Activated CD4-positive, alpha-beta T cell treated with anti-CD3 and anti-CD28 coated beads, Interleukin-10, Interleukin-2, amounts not matched to agents 100 ng/mL and 50 ng/mL, durations not matched to agents 16 hours and 8 hours (primary cell): Measurements from ENCODE around the gene KLRK1.
"Not testable (repeated sequence)": the region's sequence is repeated elsewhere in the genome, so short reads cannot be mapped to it uniquely, and the experiment has no call there.

Experiments used
- DNase-seq: peaks from one replicate; pipeline ENCODE4 v3.0.0-alpha.2; 2020

KLRK1 gene

DNA sequence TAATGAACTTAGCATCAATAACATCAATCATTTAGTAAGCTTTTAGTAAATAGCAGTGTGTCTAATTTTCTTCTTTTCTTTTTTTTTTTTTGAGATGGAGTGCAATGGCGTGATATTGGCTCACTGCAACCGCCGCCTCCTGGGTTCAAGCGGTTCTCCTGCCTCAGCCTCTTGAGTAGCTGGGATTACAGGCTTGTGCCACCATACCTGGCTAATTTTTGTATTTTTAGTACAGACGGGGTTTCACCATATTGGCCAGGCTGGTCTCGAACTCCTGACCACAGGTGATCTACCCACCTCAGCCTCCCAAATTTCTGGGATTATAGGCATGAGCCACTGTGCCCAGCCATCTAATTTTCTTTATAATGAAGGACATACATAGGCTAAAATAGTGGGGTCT, 2.3 kb downstream of the KLRK1 start:
- DNase-seq = not testable (repeated sequence)

DNA sequence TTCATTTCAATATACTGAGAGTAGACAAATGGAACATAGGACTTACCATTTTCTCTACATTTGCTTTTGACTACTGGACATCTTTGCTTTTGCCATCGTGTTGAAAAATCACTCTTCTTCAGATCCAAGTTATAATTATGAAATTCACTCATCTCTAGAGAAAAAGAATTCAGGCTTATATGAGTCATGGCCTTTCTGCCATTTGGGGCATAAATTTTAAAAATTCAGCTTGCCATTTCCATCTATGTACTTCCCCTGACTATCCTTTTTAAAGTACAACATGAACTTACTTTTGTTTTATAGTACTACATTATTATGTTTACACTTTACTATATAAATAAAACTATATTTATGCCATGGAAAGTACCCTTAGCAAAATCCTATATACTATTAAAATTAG, 3.0 kb downstream of the KLRK1 start:
- DNase-seq = no peak

DNA sequence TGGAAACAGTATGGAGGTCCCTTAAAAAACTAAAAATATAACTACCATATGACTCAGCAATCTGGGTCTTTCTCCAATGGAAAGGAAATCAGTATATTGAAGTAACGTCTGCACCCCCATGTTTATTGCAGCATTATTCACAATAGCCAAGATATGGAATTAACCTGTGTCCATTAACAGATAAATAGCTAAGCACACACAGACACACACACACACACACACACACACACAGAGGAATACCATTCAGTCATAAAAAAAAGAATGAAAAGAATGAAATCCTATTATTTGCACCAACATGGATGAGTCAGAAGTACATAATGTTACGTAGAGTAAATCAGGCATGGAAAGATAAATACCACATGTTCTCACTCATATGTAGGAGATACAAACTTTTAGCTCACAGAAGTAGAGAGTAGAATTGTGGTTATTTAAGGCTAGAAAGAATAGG, 4.7 kb downstream of the KLRK1 start:
- no peak for DNase-seq

DNA sequence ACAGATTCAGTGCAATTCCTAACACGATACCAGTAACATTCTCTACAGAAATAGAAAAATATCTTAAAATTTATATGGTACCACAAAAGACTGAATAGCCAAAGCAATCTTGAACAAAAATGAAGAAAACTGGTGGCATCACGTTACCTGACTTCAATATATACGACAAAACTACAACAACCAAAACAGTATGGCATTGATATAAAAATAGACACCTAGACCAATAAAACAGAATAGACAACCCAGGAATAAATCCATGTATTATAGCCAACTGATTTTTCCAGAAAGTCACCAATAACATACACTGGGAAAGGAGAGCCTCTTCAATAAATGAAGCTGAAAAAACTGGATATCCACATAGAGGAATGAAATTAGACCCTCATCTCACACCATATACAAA, 5.7 kb downstream of the KLRK1 start:
- no peak for DNase-seq

DNA sequence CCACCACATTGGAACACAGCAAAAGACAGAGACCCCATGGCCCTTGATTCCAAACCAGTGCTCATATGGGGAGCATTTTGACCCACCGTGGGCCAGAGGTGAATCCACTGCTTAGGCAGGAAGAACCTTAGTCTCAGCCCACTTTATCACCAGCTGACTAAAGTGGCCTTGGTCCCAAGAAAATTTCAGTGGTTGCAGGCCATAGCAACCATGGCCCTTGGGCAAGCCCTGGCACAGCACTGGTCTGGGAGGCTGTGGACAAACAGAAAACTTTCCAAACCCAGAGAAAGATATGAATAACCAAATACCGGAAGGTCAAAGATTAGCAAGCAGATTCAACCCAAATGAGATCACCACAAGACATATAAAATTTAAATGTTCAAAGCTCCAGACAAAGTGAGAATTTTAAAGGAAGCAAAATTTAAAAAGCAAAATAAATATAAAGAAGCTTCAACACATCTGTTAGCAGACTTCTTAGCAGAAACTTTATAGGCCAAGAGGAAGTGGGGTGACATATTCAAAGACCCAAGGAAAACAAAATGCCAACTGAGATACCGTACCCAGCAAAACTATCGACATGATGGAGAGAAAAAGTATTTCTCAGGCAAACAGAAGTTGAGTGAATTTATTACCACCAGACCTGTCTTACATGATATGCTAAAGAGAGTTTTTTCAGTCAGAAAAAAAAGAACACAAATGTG, 7.8 kb downstream of the KLRK1 start:
- no peak for DNase-seq

DNA sequence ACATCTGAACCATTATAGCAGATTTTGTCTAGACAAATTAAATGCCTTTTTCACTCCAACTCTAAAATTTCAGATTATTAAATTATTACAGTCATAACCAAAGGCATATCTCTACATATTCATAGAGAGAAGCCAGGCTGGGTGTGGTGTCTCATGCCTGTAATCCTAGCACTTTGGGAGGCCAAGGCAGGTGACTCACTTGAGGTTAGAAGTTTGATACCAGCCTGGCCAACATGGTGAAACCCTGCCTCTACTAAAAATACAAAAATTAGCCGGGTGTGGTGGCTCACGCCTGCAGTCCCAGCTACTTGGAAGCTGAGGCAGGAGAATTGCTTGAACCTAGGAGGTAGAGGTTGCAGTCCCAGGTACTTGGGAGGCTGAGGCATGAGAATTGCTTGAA, 11.1 kb downstream of the KLRK1 start:
- not testable (repeated sequence) for DNase-seq

DNA sequence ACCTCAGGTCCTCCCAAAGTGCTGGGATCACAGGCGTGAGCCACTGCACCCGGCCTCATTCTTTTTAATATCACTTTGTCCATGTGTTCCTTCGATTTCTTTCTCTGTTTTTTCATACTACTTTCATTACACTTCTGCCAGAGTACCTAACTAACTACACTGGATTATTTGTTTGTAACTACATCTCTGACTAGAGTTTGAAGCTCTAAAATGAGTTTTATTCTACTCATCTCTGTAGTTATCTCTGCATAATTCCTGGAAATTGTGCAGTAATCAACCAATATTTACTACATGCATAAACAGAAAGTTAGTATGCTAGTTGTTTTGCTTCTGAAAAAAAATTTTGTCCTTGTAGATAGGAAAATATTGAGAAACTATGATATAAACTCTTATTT, 15.2 kb downstream of the KLRK1 start:
- DNase-seq = no peak

DNA sequence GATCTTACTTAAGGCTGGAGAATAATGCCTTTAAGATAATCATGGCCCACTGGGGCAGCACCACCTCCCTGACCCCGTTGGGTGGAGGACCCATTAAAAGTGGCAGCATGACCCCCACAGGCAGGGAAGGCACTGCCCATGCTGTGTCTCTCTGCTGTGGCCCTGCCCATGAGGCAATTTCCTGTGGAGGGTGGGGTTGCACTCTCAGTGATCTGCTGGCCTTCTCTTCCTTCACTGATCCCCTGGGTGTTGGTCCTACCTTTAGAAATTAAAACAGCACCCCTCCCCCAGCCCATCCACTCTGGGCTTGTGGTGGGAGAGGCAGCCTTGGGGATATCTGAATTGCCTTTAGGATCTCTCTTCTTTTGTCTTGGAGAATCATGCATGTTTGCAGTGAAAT, 17.3 kb downstream of the KLRK1 start:
- no peak for DNase-seq

DNA sequence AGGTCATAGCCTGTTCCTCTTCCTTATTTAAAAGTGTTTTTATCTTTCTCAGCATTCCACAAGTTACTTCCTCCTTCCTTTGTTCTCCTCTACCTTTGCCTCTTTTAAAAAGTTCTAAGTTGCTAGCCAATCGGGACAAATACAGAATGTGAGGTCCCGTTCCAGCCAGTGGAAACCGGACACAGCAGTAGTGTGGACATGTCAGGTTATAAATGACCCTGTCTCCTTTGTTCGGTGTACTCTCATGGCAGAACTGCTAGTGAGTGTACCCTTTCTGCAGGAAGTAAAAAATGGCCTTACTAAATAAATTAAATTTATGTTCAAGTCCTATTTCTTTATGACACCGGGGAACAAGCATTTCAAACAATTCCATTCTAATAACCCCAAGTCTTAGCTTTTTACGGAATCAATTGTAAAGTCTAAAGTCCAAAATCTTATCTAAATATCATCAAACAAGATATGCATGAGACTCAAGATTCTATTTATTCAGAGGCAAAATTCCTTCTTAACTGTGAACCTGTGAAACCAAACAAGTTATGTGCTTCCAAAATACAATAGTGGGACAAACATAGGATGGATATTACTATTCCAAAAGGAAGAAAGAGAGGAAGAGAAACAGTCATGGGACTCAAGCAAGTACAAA, 17.8 kb downstream of the KLRK1 start:
- not testable (repeated sequence) for DNase-seq

DNA sequence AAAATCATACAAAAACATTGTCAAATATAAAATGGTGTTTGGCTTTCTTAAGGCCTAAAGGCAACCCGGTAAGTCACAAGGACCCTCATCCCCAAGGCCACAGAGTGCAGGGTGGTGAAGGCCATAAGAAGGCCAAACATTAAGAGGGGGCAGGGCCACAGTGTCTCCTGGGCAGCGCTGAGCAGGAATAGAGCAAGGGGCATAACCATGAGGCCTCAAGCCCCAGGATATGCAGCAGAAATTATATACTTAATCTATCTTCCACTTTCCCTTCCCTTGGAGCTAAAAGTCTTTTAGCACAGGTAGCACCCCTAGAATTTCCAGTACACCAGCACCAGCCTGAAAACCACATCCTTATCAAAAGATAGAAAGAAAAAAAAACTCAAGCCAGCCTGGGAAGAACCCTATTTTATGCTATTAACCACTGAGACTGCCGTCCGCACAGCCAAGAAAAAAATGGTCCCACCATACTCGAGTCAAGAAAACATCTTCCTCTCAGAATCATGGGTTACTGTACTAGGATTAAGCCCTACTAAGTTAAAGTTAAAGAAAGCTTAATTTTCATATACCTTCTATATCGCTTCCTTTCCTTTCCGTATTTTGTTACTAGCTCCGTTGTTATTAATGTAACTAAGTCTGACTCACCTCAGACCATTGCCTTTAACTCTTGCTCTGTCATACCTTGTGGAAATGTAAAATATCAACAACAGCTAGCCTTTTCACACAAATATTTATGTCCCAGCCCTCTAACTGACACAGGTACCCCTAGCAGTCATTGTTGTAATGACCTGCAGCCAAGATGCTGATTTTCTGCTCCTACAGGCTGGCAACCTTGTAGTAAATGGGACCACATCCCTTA, 20.1 kb downstream of the KLRK1 start:
- DNase-seq = no peak

DNA sequence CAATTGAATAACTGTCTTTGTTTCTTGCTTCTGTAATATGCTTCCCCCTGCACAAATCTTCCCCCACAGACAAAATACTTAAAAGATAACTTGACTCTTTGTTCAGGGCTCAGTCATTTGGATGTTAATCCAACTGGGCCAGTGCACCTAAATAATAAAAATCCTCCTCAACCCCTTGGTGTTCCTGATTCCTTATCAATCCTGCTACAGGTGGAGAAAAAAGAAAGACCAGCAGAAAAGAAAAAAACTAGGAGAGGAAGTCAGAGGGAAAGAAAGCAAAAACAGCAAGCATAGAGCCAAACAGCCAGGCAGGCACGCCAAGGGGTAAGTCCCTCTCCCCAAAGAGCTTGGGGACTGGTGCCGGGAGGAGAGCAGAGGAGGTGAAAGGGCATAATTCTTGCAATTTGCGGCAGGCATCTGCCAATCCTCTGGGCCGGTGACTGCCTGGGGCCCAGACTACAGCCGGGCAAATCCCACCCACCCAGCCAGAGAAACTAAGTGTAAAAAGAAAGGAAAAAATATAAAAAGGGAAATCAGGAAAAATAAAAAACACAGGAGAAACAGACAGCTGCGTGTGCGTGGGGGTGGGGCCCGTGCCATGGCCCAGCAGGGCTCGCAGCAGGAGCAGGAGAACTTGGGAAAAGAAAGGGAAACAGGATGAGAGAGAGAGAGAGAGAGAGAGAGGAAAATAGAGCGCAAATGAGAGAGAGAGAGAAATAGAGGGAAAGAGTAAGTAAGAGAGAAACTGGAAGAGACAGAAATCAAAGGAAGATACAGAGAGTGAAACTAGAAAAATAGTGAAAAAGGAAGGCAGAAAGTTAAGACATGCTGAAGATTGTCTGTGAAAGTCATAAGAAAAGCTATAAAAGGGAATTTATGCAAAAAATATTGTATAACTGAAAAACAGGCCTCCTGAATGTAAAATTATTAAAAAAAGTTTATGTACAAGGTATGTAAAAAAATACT, 21.4 kb downstream of the KLRK1 start:
- DNase-seq = no peak

DNA sequence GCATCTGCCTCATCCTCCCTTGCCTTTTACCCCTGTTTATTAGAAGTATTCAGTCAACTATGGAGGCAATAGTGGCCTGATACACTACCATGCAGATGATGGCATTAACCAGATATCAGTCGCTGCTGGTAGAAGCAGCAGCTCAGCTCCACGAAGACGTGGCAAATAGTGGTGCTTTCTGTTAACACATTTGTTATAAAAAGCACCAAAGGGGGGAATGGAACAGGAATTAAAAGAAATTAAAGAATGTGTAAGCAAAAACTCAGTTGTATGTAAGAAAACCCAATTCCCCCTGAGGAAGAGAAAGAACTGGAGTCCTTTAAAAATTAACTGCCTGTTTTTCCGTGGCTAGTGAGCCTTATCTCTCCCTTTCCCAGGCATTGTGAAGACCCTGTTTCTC, 22.1 kb downstream of the KLRK1 start:
- not testable (repeated sequence) for DNase-seq

DNA sequence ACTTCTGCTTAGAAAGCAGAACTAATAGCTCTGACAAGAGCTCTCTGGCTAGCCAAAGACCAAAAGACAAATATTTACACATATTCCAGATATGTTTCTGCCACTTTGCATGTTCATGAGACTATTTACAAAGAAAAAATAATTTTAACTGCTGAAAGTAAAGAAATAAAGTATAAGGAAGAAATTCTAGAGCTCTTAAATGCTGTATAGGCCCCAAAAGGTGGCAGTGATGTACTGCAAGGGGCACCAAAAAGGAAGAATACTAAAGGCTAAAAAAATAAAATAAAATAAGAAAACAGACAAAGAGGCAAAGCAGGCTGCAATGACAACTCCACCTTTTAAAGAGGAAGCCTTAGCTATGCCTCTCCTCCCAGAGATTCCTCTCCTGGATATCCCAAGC, 23.0 kb downstream of the KLRK1 start:
- DNase-seq = no peak

DNA sequence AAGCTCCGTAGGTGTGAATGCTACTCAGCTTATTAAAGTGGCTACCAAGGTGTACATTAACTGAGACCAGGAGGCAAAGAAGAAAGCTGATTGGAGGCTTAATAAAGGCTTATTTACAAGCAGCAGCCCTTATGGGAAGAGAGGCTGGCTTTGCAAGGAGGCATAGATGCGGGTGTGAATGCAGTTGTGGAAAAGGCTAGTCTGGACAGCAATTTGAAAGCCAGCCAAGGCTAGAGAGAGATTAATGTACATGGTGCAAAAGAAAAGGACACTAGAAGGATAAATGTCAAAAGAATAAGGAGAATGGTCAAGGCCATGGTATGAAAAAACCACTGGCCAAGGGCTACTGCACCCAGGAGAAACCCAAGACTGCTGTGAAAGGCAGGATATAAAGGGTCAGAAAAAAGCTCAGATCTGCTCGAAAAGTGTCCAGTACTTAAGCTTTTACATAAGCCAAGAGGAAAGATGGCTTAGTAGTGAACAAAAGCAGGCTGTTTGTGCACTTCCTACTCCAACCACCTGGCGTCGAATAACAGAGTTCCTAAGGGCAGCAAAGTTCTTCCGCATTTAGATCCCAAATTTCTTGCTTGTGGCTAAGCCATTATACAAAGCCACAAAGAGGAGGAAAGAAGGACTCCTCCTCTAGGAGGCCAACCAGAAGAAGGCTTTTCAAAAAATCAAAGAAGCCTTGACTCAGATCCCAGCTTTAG, 24.0 kb downstream of the KLRK1 start:
- no peak for DNase-seq

DNA sequence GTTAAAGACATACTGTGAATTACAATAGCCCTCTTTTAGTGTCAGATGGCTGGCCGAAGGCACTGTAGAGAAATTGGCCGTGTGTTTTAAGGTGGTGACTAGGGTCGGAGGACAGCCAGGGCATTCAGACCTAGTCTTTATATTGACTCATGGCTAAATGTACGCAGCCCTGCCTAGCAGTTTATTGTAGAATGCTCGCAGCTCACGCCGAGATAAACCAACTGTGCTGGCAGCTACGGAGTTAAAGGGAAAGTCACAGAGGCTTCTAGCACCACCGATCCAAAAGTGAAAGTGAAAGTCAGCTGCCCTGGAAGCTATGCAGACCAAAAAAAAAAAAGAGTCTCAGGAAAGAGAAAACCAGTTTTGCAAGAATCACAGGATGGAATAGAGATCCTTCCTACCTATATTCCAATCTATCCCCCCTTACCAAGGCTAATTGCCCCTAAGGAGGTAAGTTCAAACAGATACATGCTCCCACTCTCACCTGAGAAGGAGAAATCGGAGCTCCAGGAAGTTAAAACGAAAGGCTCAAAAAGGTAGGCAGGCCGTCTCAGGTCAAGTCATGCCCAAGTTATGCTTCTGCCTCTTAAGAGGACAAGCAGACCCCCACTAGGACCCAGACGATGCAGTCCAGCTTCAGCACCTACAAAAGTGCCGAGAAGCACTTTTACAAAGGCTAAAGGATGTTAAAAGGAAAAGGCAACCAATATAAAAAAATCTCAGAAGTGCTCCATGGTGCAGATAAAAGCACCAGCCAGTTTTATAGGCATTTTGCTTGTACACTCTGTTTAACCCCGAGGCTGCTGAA, 24.8 kb downstream of the KLRK1 start:
- peak; percentile 69 for DNase-seq

DNA sequence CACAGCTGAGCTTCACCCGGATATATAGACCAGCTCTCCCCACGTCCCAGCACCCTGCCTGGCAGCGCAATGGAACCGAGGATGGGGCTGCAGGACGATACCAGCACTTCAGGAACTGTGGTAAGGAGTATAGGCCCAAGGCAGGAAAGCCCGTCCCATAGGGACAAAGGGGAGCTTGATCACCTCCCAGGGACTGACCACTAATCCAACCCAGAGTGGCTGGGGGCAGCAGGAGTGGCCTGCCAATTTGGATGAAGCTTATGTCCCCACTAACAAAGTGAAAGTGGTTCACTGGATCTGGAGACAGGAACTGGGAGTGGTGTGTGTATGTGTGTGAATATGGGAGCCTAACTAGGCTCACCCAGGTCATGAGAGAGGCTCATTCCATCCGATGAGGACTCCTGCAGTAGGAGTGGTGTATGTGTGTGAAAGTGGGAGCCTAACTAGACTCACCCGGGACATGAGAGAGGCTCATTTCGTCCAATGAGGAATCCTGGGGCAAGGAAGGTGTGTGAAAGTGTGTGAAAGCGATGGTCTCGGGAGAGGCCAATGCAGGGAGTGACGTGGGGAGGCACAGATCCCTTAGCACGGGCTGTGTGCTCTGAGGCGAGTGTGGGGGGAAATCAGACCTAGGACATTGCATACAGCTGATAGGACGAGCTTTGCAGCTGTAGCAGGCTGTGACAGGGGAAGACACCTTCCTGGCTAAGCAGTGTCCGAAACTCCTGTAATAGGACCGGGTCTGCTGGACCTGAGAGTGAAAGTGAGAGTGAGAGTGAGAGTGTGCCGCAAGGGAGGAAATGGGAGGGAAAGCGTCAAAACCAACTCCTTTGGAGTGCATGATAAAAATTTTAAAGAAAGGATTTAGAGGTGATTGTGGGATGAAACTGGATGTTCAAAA, 25.7 kb downstream of the KLRK1 start:
- DNase-seq = peak; percentile 48

DNA sequence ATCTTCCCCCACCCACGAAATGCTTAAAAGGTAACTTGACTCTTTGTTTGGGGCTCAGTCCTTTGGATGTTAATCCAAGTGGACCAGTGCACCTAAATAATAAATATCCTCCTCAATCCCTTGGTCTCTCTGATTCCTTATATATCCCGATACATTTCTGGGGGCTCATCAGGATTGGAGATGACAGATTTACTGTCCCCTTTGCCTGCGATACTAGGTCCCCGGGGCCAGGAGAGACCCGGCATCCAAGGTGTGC, 26.3 kb downstream of the KLRK1 start:
- no peak for DNase-seq

DNA sequence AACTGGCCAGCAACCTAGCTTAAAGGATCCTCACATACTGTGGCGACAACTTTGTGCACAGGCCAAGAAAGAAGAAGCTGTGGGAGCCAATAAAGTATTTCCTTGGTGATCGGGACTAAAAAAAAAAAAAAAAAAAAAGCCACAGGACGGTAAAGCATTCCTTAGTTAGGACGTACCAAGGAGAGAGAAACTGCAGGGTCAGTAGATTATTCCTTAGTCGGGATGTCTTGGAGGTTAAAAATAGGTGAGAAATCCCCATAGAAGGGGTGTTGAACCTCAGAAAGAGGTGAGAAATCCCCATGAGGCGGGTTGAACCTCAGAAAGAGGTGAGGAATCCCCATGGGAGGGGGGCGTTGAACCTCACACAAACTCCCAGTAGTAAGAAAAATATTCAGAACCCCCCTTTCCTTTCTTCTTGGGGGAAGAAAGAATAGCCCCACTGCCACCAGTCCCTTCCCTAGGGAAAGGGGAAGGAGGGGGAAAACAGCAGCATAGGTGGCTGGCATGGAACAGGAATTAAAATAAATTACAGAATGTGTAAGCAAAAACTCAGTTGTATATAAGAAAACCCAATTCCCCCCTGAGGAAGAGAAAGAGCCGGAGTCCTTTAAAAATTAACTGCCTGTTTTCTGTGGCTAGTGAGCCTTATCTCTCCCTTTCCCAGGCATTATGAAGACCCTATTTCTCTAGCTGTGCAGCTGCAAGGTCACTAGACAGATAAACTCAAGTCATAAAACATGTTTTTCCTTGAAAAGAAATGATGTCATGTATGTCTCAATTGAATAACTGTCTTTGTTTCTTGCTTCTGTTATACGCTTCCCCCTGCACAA, 26.8 kb downstream of the KLRK1 start:
- DNase-seq = no peak

DNA sequence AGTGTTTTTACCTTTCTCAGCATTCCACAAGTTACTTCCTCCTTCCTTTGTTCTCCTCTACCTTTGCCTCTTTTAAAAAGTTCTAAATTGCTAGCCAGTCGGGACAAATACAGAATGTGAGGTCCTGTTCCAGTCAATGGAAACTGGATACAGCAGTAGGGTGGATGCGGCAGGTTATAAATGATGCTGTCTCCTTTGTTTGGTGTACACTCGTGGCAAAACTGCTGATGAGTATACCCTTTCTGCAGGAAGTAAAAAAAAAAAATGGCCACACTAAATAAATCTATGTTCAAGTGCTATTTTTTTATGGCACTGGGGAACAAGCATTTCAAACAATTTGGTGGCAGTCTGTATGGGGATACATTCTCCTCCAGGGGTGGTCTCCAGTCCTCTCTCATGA, 27.5 kb downstream of the KLRK1 start:
- no peak for DNase-seq
